ENCODE data around the gene RASGRF1. TPM values are rescaled to one million over a fixed set of nuclear protein-coding genes. Genes with fewer than 3 reads are reported as not detected.

RASGRF1 gene
- total RNA-seq, 2 experiments from 2014 or later: not detected

DNA sequence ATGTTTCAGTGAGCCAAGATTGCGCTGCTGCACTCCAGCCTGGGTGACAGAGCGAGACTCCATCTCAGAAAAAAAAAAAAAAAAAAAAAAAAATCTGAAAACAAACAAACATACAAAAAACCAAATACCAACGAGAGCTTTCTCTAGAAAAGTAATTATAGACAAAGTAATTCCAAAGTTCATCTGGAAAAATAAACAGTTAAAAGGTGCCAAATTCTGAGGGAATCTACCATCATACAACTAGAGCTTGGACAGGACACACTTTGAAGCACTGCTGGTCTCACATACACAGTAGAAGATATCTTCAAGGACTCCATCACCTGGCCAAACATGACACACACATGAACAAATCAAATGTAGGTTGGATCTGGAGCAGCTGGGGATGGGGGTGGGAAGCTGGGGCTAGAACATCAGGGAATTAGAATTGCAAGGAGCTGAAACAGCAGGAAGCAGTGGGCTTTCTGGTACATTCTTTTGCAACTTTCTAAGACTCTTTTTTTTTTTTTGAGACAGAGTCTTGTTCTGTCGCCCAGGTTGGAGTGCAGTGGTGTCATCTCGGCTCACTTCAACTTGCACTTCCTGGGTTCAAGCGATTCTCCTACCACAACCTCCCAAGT is 104.6 kb downstream of the RASGRF1 start:
- Mint-ChIP-seq H3K4me3 (no peak overlapping the region), H3K27ac (no peak overlapping the region), H3K27me3 (peaks cover 10% of the 10 kb centered on the region), H3K36me3 (ENCODE audit: low read depth) (no peaks in the 10 kb centered on the region), H3K9me3 (no peaks in the 10 kb centered on the region), H3K4me1 (ENCODE audit: low read depth) (no peaks in the 10 kb centered on the region)
- intact Hi-C loops (cut with DNase I, micrococcal nuclease): no loop called here
- Histone ChIP-seq H3K36me3 (ENCODE audit: insufficient read depth, low read length) (no peaks in the 10 kb centered on the region), H3K4me1 (ENCODE audit: insufficient read depth, low read length) (no peaks in the 10 kb centered on the region), H3K27ac (ENCODE audit: low read depth in 1 of 2, low read length in 2 of 2) (no peak overlapping the region), H3K9me3 (ENCODE audit: control insufficient read depth in 1 of 2, insufficient read depth in 1 of 2, low read length in 2 of 2) (no peaks in the 10 kb centered on the region), H3K27me3 (ENCODE audit: control insufficient read depth in 1 of 2, insufficient read depth in 2 of 2, low read length in 2 of 2) (no peaks in the 10 kb centered on the region), H3K4me3 (ENCODE audit: low read length) (no peak overlapping the region)
- ATAC-seq (ENCODE audit: poor library complexity) (no peak), DNase-seq (no peak)
- TF ChIP-seq, protein P1, sequence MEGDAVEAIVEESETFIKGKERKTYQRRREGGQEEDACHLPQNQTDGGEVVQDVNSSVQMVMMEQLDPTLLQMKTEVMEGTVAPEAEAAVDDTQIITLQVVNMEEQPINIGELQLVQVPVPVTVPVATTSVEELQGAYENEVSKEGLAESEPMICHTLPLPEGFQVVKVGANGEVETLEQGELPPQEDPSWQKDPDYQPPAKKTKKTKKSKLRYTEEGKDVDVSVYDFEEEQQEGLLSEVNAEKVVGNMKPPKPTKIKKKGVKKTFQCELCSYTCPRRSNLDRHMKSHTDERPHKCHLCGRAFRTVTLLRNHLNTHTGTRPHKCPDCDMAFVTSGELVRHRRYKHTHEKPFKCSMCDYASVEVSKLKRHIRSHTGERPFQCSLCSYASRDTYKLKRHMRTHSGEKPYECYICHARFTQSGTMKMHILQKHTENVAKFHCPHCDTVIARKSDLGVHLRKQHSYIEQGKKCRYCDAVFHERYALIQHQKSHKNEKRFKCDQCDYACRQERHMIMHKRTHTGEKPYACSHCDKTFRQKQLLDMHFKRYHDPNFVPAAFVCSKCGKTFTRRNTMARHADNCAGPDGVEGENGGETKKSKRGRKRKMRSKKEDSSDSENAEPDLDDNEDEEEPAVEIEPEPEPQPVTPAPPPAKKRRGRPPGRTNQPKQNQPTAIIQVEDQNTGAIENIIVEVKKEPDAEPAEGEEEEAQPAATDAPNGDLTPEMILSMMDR (IDR thresholded peaks at IDR 0.05): no peak
- ChIA-PET CTCF (no interaction called here), POLR2A (no interaction called here)

DNA sequence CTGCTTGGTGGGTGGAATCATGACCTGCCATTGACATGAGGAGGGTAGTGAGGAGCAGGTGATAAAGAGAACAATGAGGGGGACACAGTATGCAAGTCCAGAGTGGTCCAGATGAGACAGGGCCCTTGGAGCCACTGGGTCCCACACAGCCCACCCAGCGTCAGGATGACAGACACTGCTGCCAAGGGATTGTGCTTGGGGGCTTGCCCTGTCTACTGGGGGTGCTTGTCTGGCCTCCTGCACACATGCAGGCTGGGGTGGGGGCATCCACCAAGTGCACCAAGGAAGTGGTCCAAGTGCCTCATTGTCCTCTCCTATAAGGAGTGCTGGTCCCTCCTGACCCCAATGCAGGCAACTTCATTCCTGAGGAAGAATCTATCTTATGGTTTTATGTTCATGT is 106.5 kb downstream of the RASGRF1 start:
- Mint-ChIP-seq H3K4me3 (no peak overlapping the region), H3K9me3 (no peaks in the 10 kb centered on the region), H3K27me3 (peaks cover 10% of the 10 kb centered on the region), H3K36me3 (ENCODE audit: low read depth) (no peaks in the 10 kb centered on the region), H3K4me1 (ENCODE audit: low read depth) (no peaks in the 10 kb centered on the region), H3K27ac (no peak overlapping the region)
- no peak for ATAC-seq (ENCODE audit: poor library complexity)
- Histone ChIP-seq H3K27me3 (ENCODE audit: control insufficient read depth in 1 of 2, insufficient read depth in 2 of 2, low read length in 2 of 2) (no peaks in the 10 kb centered on the region), H3K36me3 (ENCODE audit: insufficient read depth, low read length) (no peaks in the 10 kb centered on the region), H3K9me3 (ENCODE audit: control insufficient read depth in 1 of 2, insufficient read depth in 1 of 2, low read length in 2 of 2) (no peaks in the 10 kb centered on the region), H3K4me1 (ENCODE audit: insufficient read depth, low read length) (peaks cover 4% of the 10 kb centered on the region), H3K4me3 (ENCODE audit: low read length) (no peak overlapping the region), H3K27ac (ENCODE audit: low read depth in 1 of 2, low read length in 2 of 2) (no peak overlapping the region)
- no peak for DNase-seq
- intact Hi-C loops (cut with DNase I, micrococcal nuclease): no loop called here
- TF ChIP-seq, protein P1 (IDR thresholded peaks at IDR 0.05): no peak
- ChIA-PET CTCF (no interaction called here), POLR2A (no interaction called here)

DNA sequence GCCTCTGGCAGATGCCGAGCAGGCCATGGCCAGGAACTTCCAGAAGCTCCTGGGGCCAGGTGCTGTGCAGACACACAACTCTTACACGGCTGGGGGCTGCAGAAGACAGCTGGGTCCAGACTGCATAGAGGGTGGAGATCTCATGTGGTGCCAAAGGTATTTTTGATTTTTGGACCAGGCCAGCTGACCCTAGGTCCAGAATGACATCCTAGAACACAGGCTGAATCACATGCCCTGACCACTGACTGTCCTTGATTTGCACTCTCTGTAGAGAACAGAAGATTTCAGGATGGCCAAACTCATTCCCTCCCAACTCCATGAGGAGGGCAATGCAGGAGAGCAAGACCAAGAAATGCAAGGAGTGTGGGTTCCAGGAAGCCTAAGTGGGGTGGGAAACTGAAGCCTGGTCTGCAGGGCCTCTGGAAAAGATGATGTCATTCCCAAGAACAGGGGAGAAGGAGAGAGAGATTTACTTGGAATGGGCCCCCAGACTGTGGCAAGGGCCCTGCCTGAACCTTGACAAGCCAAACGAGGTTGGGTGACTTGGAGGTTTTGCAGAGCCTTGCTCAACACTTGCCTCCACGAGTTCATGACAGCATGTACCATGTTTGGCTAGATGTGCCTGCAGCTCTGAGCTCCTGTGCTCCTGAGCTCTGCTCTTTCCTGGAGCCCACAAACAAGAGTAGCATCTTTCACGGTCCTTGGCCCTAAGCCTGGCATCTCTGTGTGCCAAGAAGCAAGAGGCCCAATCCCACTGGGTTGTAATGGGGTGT is 107.2 kb downstream of the RASGRF1 start:
- peaks cover 4% of the 10 kb centered on the region for H3K4me1 ChIP-seq (ENCODE audit: insufficient read depth, low read length)
- intact Hi-C loops (cut with DNase I, micrococcal nuclease): no loop called here
- ATAC-seq (ENCODE audit: poor library complexity) (no peak), DNase-seq (no peak)
- H3K36me3 ChIP-seq (ENCODE audit: insufficient read depth, low read length): no peaks in the 10 kb centered on the region
- Mint-ChIP-seq H3K27ac (no peak overlapping the region), H3K9me3 (no peaks in the 10 kb centered on the region), H3K27me3 (peaks cover 8% of the 10 kb centered on the region), H3K4me1 (ENCODE audit: low read depth) (no peaks in the 10 kb centered on the region), H3K4me3 (no peak overlapping the region), H3K36me3 (ENCODE audit: low read depth) (no peaks in the 10 kb centered on the region)
- no peaks in the 10 kb centered on the region for H3K27me3 ChIP-seq (ENCODE audit: control insufficient read depth in 1 of 2, insufficient read depth in 2 of 2, low read length in 2 of 2)
- H3K4me3 ChIP-seq (ENCODE audit: low read length): no peak overlapping the region
- no peaks in the 10 kb centered on the region for H3K9me3 ChIP-seq (ENCODE audit: control insufficient read depth in 1 of 2, insufficient read depth in 1 of 2, low read length in 2 of 2)
- ChIA-PET POLR2A (no interaction called here), CTCF (no interaction called here)
- TF ChIP-seq, protein P1 (IDR thresholded peaks at IDR 0.05): no peak
- no peak overlapping the region for H3K27ac ChIP-seq (ENCODE audit: low read depth in 1 of 2, low read length in 2 of 2)
